Measurements from ENCODE around the gene SPATS2L. TPM values are rescaled to one million over a fixed set of nuclear protein-coding genes. Genes with fewer than 3 reads are reported as not detected.

SPATS2L gene
- total and polyA plus RNA-seq, 9 donors, result 36.5 to 93.0 (median 70.6) TPM

DNA sequence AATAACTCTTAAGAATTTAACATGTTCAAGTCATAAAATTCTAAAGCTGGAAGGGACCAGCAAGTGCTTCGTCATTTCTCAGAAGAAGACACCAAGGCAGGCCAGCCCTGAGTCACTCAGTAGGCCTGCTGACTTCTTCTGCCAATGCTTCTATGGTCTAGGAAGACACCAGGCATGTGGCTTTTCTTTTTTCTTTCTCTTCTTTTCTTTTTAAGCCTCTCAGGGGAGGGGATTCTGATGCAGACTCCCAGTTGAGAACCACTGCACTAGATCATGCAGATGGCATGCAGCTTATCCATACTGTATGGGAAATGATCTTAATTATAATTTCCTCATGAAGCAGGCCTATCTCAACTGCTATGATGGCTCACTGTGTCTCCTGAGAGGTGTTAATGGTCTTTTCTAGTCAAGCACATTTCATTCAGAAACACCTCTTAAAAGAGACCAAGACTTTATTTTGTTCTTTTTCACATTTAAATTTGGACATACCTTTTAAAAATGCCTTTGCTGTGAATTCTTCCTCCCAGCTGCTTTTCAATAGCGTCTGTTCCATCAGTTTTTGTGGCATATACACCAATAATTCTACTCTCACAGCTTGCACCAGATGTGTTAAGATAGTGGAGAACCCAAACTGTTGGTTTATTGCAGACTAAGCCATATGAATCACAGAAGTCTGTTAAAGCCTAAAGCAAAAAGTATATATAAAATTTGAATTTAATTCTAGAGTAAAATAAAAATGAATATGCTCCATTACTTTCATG, 192.1 kb downstream of the SPATS2L start:
- no peaks in the 10 kb centered on the region for H3K4me1 ChIP-seq (ENCODE audit: insufficient read depth)
- no peak for DNase-seq
- TF ChIP-seq, protein P1, sequence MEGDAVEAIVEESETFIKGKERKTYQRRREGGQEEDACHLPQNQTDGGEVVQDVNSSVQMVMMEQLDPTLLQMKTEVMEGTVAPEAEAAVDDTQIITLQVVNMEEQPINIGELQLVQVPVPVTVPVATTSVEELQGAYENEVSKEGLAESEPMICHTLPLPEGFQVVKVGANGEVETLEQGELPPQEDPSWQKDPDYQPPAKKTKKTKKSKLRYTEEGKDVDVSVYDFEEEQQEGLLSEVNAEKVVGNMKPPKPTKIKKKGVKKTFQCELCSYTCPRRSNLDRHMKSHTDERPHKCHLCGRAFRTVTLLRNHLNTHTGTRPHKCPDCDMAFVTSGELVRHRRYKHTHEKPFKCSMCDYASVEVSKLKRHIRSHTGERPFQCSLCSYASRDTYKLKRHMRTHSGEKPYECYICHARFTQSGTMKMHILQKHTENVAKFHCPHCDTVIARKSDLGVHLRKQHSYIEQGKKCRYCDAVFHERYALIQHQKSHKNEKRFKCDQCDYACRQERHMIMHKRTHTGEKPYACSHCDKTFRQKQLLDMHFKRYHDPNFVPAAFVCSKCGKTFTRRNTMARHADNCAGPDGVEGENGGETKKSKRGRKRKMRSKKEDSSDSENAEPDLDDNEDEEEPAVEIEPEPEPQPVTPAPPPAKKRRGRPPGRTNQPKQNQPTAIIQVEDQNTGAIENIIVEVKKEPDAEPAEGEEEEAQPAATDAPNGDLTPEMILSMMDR (IDR thresholded peaks at IDR 0.05), result no peak
- no peak for TF ChIP-seq POLR2A (IDR thresholded peaks at IDR 0.05)
- TF ChIP-seq EP300 (IDR thresholded peaks at IDR 0.05), result no peak
- H3K27me3 ChIP-seq, result no peaks in the 10 kb centered on the region
- H3K27ac ChIP-seq, result no peak overlapping the region
- H3K9me3 ChIP-seq, result no peaks in the 10 kb centered on the region
- intact Hi-C loops (cut with DNase I), result no loop called here
- 88 to 92% (median 90%) methylated on average over 2 of the region's 2 CpGs for WGBS, 3 donors
- no peak overlapping the region for H3K4me3 ChIP-seq
- H3K36me3 ChIP-seq, result no peaks in the 10 kb centered on the region

DNA sequence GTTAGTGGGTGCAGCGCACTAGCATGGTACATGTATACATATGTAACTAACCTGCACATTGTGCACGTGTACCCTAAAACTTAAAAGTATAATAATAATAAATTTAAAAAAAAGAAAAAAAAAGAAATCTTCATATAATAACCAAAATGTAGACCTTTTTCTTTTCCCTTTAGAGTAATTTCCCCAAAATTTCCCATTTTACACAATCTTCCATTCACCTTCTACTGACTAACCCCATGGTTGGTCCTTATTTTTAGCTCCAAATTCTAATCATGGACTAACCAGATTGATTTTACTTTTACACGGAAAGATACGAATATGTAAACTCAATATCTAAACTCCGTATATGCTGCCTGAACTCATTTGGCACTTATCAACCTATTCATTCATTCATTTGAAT, 195.7 kb downstream of the SPATS2L start:
- Histone ChIP-seq H3K27ac (no peak overlapping the region), H3K4me1 (ENCODE audit: insufficient read depth) (no peaks in the 10 kb centered on the region), H3K36me3 (no peaks in the 10 kb centered on the region), H3K4me3 (no peak overlapping the region), H3K27me3 (no peaks in the 10 kb centered on the region), H3K9me3 (no peaks in the 10 kb centered on the region)
- DNase-seq, result no peak
- WGBS, 3 donors, result 96 to 98% (median 97%) methylated on average over 5 of the region's 5 CpGs
- TF ChIP-seq POLR2A (IDR thresholded peaks at IDR 0.05) (no peak), EP300 (IDR thresholded peaks at IDR 0.05) (no peak)
- TF ChIP-seq, protein P1 (IDR thresholded peaks at IDR 0.05), result no peak
- intact Hi-C loops (cut with DNase I), result no loop called here

DNA sequence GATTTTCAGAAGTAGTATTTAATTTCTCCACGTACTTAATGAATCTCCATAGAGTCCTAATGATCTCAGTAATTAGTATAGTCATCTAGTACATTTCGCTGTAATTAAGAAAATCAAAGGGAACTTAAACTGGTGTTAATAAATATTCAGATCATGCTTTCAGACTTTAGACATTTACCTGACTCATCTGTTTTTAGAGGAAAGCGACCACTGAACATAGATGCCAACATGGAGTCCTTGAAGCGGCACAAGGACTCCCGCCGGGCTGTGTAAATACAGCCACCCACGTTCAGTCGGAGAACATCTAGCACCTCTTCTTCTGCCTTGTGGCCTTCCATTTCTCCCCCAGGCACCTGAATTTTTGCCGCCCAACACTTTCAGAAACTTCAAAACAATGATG, 200.2 kb downstream of the SPATS2L start:
- H3K36me3 ChIP-seq, result no peaks in the 10 kb centered on the region
- H3K27ac ChIP-seq, result no peak overlapping the region
- H3K4me1 ChIP-seq (ENCODE audit: insufficient read depth), result peaks cover 6% of the 10 kb centered on the region
- no peak for DNase-seq
- TF ChIP-seq, protein P1 (IDR thresholded peaks at IDR 0.05), result no peak
- TF ChIP-seq POLR2A (IDR thresholded peaks at IDR 0.05) (no peak), EP300 (IDR thresholded peaks at IDR 0.05) (no peak)
- H3K9me3 ChIP-seq, result no peaks in the 10 kb centered on the region
- intact Hi-C loops (cut with DNase I), result no loop called here
- 71 to 75% (median 75%) methylated on average over 9 of the region's 9 CpGs for WGBS, 3 donors
- H3K4me3 ChIP-seq, result no peak overlapping the region
- no peaks in the 10 kb centered on the region for H3K27me3 ChIP-seq

DNA sequence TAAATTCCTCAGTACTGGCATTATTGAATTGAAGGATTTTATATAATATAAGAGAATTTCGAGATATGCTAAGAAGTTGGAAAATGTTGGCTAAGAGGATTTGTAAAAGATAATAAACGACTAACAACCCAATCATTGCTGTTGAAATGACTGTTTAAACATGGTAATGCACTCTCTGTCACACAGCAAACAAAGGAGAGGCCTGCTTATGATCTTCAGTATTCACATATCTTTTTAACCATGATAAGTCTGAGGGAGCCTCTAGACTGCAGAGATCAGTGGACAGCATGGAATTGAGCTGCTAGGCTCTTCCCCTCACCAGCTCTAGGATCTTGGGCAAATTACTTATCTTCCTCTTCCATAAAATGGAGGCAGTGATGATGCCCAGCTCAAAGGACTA, 200.7 kb downstream of the SPATS2L start:
- intact Hi-C loops (cut with DNase I), result no loop called here
- H3K9me3 ChIP-seq, result no peaks in the 10 kb centered on the region
- H3K36me3 ChIP-seq, result no peaks in the 10 kb centered on the region
- no peak overlapping the region for H3K27ac ChIP-seq
- H3K27me3 ChIP-seq, result no peaks in the 10 kb centered on the region
- WGBS, 3 donors, result 78 to 84% (median 81%) methylated on average over 2 of the region's 2 CpGs
- TF ChIP-seq, protein P1 (IDR thresholded peaks at IDR 0.05), result no peak
- TF ChIP-seq POLR2A (IDR thresholded peaks at IDR 0.05) (no peak), EP300 (IDR thresholded peaks at IDR 0.05) (no peak)
- peaks cover 6% of the 10 kb centered on the region for H3K4me1 ChIP-seq (ENCODE audit: insufficient read depth)
- no peak for DNase-seq
- H3K4me3 ChIP-seq, result no peak overlapping the region

Measured in ovary (tissue), 9 donors.